HepG2 (cell line): ENCODE data around the gene CPLX1. TPM values are rescaled to one million over a fixed set of nuclear protein-coding genes. Genes with fewer than 3 reads are reported as not detected.

Experiments
- FOXM1 ChIP-seq: sonication (generic); formaldehyde crosslinking; IDR thresholded peaks from 2 replicates; pipeline ENCODE4 v1.5.0; 2020; ENCODE audit warnings: missing genetic modification reagents
- ZNF121 ChIP-seq: sonication (generic); formaldehyde crosslinking; IDR thresholded peaks from 2 replicates; pipeline ENCODE4 v1.5.0; 2020; ENCODE audit warnings: mild to moderate bottlenecking, missing genetic modification reagents
- ZNF605 ChIP-seq: sonication (generic); formaldehyde crosslinking; IDR thresholded peaks from 2 replicates; pipeline ENCODE4 v1.8.0; 2022; ENCODE audit warnings: mild to moderate bottlenecking, missing genetic modification reagents
- polyA plus RNA-seq, 8 experiments: library from polyadenylated mRNA; depleted of rRNA in 3 of 8; stranded (reverse) in 7 of 8; unstranded in 1 of 8; fragments of >200 nt; fragmentation: Illumina TruSeq in 4 of 8; extraction: Trizol in 4 of 8; gene quantifications; 2 replicates each; pipeline versions ENCODE4 v1.2.1 to v1.2.3, GENCODE V29; 2011 to 2016; ENCODE audit warnings: low read depth in 4 of 8, missing spikeins in 1 of 8, mixed read lengths in 1 of 8; ENCODE audit not compliant: insufficient read depth in 1 of 8
- total RNA-seq, 5 experiments: library from RNA; depleted of rRNA; stranded (reverse); fragments of >200 nt; fragmentation: Illumina TruSeq; extraction: Trizol; gene quantifications; 2 replicates each; pipeline ENCODE4 v1.2.3, GENCODE V29; 2016; ENCODE audit warnings: low read depth in 1 of 5
- TF ChIP-seq, protein P1 (sequence below): sonication (generic); formaldehyde crosslinking; IDR thresholded peaks from 2 replicates; pipeline ENCODE4 v1.4.0; 2020; ENCODE audit warnings: mild to moderate bottlenecking, missing genetic modification reagents
- TF ChIP-seq, protein P2 (sequence below): sonication (generic); formaldehyde crosslinking; IDR thresholded peaks from 2 replicates; pipeline ENCODE4 v1.9.0; 2021; ENCODE audit warnings: missing genetic modification reagents, borderline replicate concordance
- TF ChIP-seq, protein P3 (sequence below): sonication (generic); IDR thresholded peaks from 2 replicates; pipeline ENCODE4 v1.6.1; 2016; ENCODE audit warnings: low read depth, borderline replicate concordance

The CPLX1 gene
- total and polyA plus RNA-seq, 2 of the 13 experiments (the other 11 are each of a cell fraction or from before 2014, with no cell fraction given): 0.18 TPM

DNA sequence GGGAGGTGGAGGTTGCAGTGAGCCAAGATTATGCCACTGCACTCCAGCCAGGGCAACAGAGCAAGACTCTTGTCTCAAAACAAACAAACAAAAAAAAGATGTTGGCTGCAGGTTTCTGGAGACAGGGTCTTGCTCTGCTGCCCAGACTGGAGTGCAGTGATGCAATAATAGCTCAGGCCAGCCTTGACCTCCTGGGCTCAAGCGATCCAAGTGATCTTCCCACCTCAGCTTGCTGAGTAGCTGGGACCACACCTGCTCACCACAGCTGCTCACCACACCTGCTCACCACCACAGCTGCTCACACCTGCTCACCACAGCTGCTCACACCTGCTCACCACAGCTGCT lies 29.9 kb upstream of the CPLX1 start (continued):
- TF ChIP-seq, protein P1, sequence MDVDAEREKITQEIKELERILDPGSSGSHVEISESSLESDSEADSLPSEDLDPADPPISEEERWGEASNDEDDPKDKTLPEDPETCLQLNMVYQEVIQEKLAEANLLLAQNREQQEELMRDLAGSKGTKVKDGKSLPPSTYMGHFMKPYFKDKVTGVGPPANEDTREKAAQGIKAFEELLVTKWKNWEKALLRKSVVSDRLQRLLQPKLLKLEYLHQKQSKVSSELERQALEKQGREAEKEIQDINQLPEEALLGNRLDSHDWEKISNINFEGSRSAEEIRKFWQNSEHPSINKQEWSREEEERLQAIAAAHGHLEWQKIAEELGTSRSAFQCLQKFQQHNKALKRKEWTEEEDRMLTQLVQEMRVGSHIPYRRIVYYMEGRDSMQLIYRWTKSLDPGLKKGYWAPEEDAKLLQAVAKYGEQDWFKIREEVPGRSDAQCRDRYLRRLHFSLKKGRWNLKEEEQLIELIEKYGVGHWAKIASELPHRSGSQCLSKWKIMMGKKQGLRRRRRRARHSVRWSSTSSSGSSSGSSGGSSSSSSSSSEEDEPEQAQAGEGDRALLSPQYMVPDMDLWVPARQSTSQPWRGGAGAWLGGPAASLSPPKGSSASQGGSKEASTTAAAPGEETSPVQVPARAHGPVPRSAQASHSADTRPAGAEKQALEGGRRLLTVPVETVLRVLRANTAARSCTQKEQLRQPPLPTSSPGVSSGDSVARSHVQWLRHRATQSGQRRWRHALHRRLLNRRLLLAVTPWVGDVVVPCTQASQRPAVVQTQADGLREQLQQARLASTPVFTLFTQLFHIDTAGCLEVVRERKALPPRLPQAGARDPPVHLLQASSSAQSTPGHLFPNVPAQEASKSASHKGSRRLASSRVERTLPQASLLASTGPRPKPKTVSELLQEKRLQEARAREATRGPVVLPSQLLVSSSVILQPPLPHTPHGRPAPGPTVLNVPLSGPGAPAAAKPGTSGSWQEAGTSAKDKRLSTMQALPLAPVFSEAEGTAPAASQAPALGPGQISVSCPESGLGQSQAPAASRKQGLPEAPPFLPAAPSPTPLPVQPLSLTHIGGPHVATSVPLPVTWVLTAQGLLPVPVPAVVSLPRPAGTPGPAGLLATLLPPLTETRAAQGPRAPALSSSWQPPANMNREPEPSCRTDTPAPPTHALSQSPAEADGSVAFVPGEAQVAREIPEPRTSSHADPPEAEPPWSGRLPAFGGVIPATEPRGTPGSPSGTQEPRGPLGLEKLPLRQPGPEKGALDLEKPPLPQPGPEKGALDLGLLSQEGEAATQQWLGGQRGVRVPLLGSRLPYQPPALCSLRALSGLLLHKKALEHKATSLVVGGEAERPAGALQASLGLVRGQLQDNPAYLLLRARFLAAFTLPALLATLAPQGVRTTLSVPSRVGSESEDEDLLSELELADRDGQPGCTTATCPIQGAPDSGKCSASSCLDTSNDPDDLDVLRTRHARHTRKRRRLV (CRISPR knock-in tag): no peak
- no peak for TF ChIP-seq FOXM1
- TF ChIP-seq ZNF605: no peak
- TF ChIP-seq, protein P2, sequence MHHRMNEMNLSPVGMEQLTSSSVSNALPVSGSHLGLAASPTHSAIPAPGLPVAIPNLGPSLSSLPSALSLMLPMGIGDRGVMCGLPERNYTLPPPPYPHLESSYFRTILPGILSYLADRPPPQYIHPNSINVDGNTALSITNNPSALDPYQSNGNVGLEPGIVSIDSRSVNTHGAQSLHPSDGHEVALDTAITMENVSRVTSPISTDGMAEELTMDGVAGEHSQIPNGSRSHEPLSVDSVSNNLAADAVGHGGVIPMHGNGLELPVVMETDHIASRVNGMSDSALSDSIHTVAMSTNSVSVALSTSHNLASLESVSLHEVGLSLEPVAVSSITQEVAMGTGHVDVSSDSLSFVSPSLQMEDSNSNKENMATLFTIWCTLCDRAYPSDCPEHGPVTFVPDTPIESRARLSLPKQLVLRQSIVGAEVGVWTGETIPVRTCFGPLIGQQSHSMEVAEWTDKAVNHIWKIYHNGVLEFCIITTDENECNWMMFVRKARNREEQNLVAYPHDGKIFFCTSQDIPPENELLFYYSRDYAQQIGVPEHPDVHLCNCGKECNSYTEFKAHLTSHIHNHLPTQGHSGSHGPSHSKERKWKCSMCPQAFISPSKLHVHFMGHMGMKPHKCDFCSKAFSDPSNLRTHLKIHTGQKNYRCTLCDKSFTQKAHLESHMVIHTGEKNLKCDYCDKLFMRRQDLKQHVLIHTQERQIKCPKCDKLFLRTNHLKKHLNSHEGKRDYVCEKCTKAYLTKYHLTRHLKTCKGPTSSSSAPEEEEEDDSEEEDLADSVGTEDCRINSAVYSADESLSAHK (CRISPR knock-in tag): no peak
- peak; percentile 93 for TF ChIP-seq ZNF121 (CRISPR knock-in tag)
- TF ChIP-seq, protein P3, sequence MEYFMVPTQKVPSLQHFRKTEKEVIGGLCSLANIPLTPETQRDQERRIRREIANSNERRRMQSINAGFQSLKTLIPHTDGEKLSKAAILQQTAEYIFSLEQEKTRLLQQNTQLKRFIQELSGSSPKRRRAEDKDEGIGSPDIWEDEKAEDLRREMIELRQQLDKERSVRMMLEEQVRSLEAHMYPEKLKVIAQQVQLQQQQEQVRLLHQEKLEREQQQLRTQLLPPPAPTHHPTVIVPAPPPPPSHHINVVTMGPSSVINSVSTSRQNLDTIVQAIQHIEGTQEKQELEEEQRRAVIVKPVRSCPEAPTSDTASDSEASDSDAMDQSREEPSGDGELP: no peak
